MM.1S (cell line): ENCODE data around the gene TMEM51.

Experiments used
- CTCF ChIP-seq: fragments of 300-600 bp; sonication (generic); IDR thresholded peaks from 2 replicates; pipeline ENCODE4 v1.5.1; 2016; ENCODE audit warnings: antibody characterized with exemption, low read length, mixed read lengths
- EZH2 ChIP-seq: fragments of 300-600 bp; sonication (generic); optimal IDR thresholded peaks from 2 replicates; pipeline ENCODE3; 2017; ENCODE audit warnings: low read depth, mild to moderate bottlenecking, antibody characterized with exemption, low read length, mixed read lengths
- EZH2phosphoT487 ChIP-seq: fragments of 300-600 bp; sonication (generic); IDR thresholded peaks from 2 replicates; pipeline ENCODE4 v1.6.1; 2018; ENCODE audit warnings: antibody characterized with exemption, low read length

GRCh38 chr1:15213341-15213821 lies 59.8 kb downstream of the TMEM51 start:
- TF ChIP-seq CTCF (no peak), EZH2 (no peak), EZH2phosphoT487 (no peak)
